Endothelial cell of umbilical vein (primary cell): Measurements from ENCODE around the gene CCL17. TPM values are rescaled to one million over a fixed set of nuclear protein-coding genes. Genes with fewer than 3 reads are reported as not detected.
"Not testable (repeated sequence)": the region's sequence is repeated elsewhere in the genome, so short reads cannot be mapped to it uniquely, and the experiment has no call there.

ENCODE experiments used
- BruUV-seq: library from RNA; stranded (reverse); fragments of 400-500 nt; replicated peaks from 2 replicates; lab custom pipeline; 2021; lab: Mats Ljungman, UMichigan
- CTCF ChIA-PET: fragments of 300-600, 350-600 bp; sonication (Branson Sonifier 250); formaldehyde crosslinking; loops from one replicate; lab custom pipeline; 2021; ENCODE audit warnings: antibody characterized with exemption, inconsistent platforms; lab: Charles Lee
- POLR2A ChIA-PET: fragments of 300-600, 350-600 bp; sonication (Branson Sonifier 250); formaldehyde crosslinking; loops from one replicate; lab custom pipeline; 2021; ENCODE audit warnings: antibody characterized with exemption, inconsistent platforms; lab: Charles Lee
- DNase-seq: peaks from one replicate; pipeline ENCODE4 v3.0.0-alpha.2; 2011; ENCODE audit warnings: low read depth, low spot score
- FAIRE-seq: peaks from 2 replicates; lab custom pipeline; 2011; peaks lifted over from hg19 to GRCh38; lab: Jason Lieb, UNC
- H2AFZ ChIP-seq: 2 replicates; pipeline ENCODE4 v1.6.0; 2012; ENCODE audit warnings: low read depth, low read length, control low read depth, inconsistent platforms
- H3K27ac ChIP-seq: 2 replicates; pipeline ENCODE4 v1.5.1; 2011; ENCODE audit warnings: low read depth, mild to moderate bottlenecking, control low read depth, low read length, moderate library complexity; ENCODE audit not compliant: insufficient read depth
- H3K27me3 ChIP-seq, 2 experiments: 2 replicates each; pipeline versions ENCODE4 v1.6.0 to v1.6.1; 2011; ENCODE audit warnings: low read length in 2 of 2, mixed read lengths in 1 of 2; ENCODE audit not compliant: control insufficient read depth in 2 of 2, insufficient read depth in 2 of 2
- H3K36me3 ChIP-seq, 2 experiments: 2 replicates in 1 of 2; 3 replicates in 1 of 2; pipeline ENCODE4 v1.5.1; 2011; ENCODE audit warnings: low read length in 2 of 2, mild to moderate bottlenecking in 1 of 2, moderate library complexity in 1 of 2; ENCODE audit not compliant: control insufficient read depth in 2 of 2, insufficient read depth in 2 of 2; ENCODE audit errors: extremely low read depth in 1 of 2
- H3K4me1 ChIP-seq: 3 replicates; pipeline ENCODE4 v1.5.1; 2011; ENCODE audit warnings: mild to moderate bottlenecking, low read length; ENCODE audit not compliant: control insufficient read depth, insufficient read depth; ENCODE audit errors: extremely low read depth
- H3K4me2 ChIP-seq: 2 replicates; pipeline ENCODE4 v1.6.1; 2011; ENCODE audit warnings: low read length, control low read depth, mixed read lengths; ENCODE audit not compliant: insufficient read depth
- H3K4me3 ChIP-seq, 3 experiments: fragments of 200-600 bp in 1 of 3; sonication (generic), shearing (Covaris generic) in 1 of 3; replicated peaks in 1 of 3; 2 replicates each; pipeline ENCODE4 v1.5.1; 2011 to 2016; ENCODE audit warnings: control low read depth in 3 of 3, low read length in 3 of 3, mild to moderate bottlenecking in 2 of 3, inconsistent platforms in 1 of 3, low read depth in 1 of 3, moderate library complexity in 1 of 3; ENCODE audit not compliant: insufficient read depth in 1 of 3
- H3K79me2 ChIP-seq: 2 replicates; pipeline ENCODE4 v1.6.0; 2012; ENCODE audit warnings: low read length, inconsistent platforms; ENCODE audit not compliant: control insufficient read depth, insufficient read depth
- H3K9ac ChIP-seq: replicated peaks from 2 replicates; pipeline ENCODE3; 2011; ENCODE audit warnings: low read length, control low read depth; ENCODE audit not compliant: insufficient read depth; ENCODE audit errors: extremely low read depth
- H3K9me1 ChIP-seq: replicated peaks from 3 replicates; pipeline ENCODE4 v1.6.0; 2011; ENCODE audit warnings: mild to moderate bottlenecking, low read length; ENCODE audit not compliant: control insufficient read depth, insufficient read depth; ENCODE audit errors: extremely low read depth
- H3K9me3 ChIP-seq: replicated peaks from 2 replicates; pipeline ENCODE4 v1.5.1; 2012; ENCODE audit warnings: low read length, inconsistent platforms; ENCODE audit not compliant: control insufficient read depth, insufficient read depth
- H4K20me1 ChIP-seq: replicated peaks from 2 replicates; pipeline ENCODE3; 2011; ENCODE audit warnings: mild to moderate bottlenecking, low read length; ENCODE audit not compliant: control insufficient read depth, insufficient read depth; ENCODE audit errors: extremely low read depth
- EZH2 ChIP-seq: IDR thresholded peaks from 2 replicates; pipeline ENCODE4 v1.6.1; 2012; ENCODE audit warnings: borderline replicate concordance, low read depth, mild to moderate bottlenecking, moderate library complexity, low read length, inconsistent platforms; ENCODE audit not compliant: severe bottlenecking
- FOS ChIP-seq: IDR thresholded peaks from 2 replicates; pipeline ENCODE4 v1.6.1; 2011; ENCODE audit warnings: mild to moderate bottlenecking, low read length, moderate library complexity, borderline replicate concordance; ENCODE audit not compliant: insufficient read depth
- GATA2 ChIP-seq: IDR thresholded peaks from 2 replicates; pipeline ENCODE4 v1.7.0; 2011; ENCODE audit warnings: low read depth, mild to moderate bottlenecking, moderate library complexity, mixed read lengths, low read length; ENCODE audit not compliant: insufficient read length, insufficient read depth
- JUN ChIP-seq: IDR thresholded peaks from 2 replicates; pipeline ENCODE4 v1.6.1; 2011; ENCODE audit warnings: borderline replicate concordance, low read depth; ENCODE audit not compliant: insufficient read length, insufficient read depth
- MYC ChIP-seq: IDR thresholded peaks from one replicate; pipeline ENCODE4 v1.6.1; 2011; ENCODE audit warnings: mild to moderate bottlenecking, low read depth, low read length
- POLR2A ChIP-seq: IDR thresholded peaks from 2 replicates; pipeline ENCODE4 v1.6.1; 2012; ENCODE audit warnings: low read depth, mild to moderate bottlenecking, control low read depth, low read length
- POLR2AphosphoS5 ChIP-seq: IDR thresholded peaks from 2 replicates; pipeline ENCODE4 v1.6.1; 2012; ENCODE audit warnings: low read depth, mild to moderate bottlenecking, control low read depth, low read length, moderate library complexity; ENCODE audit not compliant: insufficient read depth
- dilution Hi-C: fragments of 300-500 bp; cut with MboI; formaldehyde crosslinking; loops from one replicate; pipeline ENCODE4 v1.15.0; 2019; ENCODE audit warnings: low sequenced_read_pairs; ENCODE audit not compliant: extremely low pct_ligation_motif_present
- intact Hi-C: fragments of 100-400 bp; cut with micrococcal nuclease; formaldehyde crosslinking; loops from one replicate; pipeline ENCODE4 v1.10.0; 2022
- polyA plus RNA-seq, 4 experiments: library from polyadenylated mRNA; depleted of rRNA in 3 of 4; stranded (reverse) in 3 of 4; unstranded in 1 of 4; fragments of >200 nt; gene quantifications; 2 replicates each; pipeline versions ENCODE4 v1.2.1 to v1.2.3, GENCODE V29; 2011 to 2012; ENCODE audit warnings: missing spikeins in 1 of 4
- total RNA-seq: library from RNA; stranded (reverse); gene quantifications from 2 replicates; pipeline ENCODE4 v1.2.3, GENCODE V29; 2021
- TF ChIP-seq, protein P1 (sequence below), 2 donors: IDR thresholded peaks; 1 replicate in 1 of 2; 2 replicates in 1 of 2; pipeline ENCODE4 v1.5.1; 2011; ENCODE audit warnings: low read length in 2 of 2, mild to moderate bottlenecking in 2 of 2, moderate library complexity in 2 of 2, control low read depth in 1 of 2, inconsistent platforms in 1 of 2, low read depth in 1 of 2; ENCODE audit not compliant: insufficient read depth in 1 of 2; ENCODE audit errors: extremely low read depth in 1 of 2
- TF ChIP-seq, protein P2 (sequence below): IDR thresholded peaks from 2 replicates; pipeline ENCODE4 v1.6.1; 2011; ENCODE audit not compliant: insufficient read depth, insufficient read length

The CCL17 gene
- total and polyA plus RNA-seq, 2 donors (not counting 3 experiments of a cell fraction or from before 2014, with no cell fraction given): not detected

DNA sequence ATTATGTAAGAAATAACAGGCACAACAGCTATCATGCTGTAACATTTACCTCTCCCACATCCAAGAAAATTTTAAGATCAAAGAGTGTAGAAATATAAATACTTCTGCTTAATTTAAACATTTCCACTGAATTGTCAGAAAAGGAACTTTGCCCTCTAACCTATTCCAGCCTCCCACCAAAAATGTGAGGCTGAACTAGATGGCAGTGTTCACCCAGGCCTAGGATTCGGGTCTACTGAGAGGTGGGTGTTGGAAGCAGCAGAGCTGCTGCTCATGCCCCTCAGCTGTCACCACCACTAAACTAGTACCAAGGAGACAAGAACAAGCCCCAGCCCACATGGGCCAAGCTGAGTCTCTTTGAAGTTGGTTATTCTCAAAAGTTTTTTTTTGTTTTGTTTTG is 31.3 kb downstream of the CCL17 start:
- Histone ChIP-seq H3K4me1 (no peaks in the 10 kb centered on the region), H3K27me3 (no peaks in the 10 kb centered on the region), H3K4me3 (no peak overlapping the region), H2AFZ (no peak overlapping the region), H3K9me3 (no peaks in the 10 kb centered on the region), H3K9me1 (no peaks in the 10 kb centered on the region), H3K36me3 (peaks cover 22 to 31% of the 10 kb centered on the region in 2 experiments), H3K27ac (no peak overlapping the region), H4K20me1 (no peaks in the 10 kb centered on the region), H3K79me2 (peaks cover 3% of the 10 kb centered on the region), H3K9ac (no peak overlapping the region), H3K4me2 (no peak overlapping the region)
- TF ChIP-seq MYC: no peak
- TF ChIP-seq, protein P1, sequence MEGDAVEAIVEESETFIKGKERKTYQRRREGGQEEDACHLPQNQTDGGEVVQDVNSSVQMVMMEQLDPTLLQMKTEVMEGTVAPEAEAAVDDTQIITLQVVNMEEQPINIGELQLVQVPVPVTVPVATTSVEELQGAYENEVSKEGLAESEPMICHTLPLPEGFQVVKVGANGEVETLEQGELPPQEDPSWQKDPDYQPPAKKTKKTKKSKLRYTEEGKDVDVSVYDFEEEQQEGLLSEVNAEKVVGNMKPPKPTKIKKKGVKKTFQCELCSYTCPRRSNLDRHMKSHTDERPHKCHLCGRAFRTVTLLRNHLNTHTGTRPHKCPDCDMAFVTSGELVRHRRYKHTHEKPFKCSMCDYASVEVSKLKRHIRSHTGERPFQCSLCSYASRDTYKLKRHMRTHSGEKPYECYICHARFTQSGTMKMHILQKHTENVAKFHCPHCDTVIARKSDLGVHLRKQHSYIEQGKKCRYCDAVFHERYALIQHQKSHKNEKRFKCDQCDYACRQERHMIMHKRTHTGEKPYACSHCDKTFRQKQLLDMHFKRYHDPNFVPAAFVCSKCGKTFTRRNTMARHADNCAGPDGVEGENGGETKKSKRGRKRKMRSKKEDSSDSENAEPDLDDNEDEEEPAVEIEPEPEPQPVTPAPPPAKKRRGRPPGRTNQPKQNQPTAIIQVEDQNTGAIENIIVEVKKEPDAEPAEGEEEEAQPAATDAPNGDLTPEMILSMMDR (IDR thresholded peaks at IDR 0.05; ENCODE audit: extremely low read depth in 1 of 2, insufficient read depth in 1 of 2, low read depth in 1 of 2, low read length in 2 of 2): no peak
- TF ChIP-seq, protein P2, sequence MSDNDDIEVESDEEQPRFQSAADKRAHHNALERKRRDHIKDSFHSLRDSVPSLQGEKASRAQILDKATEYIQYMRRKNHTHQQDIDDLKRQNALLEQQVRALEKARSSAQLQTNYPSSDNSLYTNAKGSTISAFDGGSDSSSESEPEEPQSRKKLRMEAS: no peak
- no peak for TF ChIP-seq FOS
- no peak for TF ChIP-seq POLR2AphosphoS5
- TF ChIP-seq POLR2A: no peak
- TF ChIP-seq EZH2: no peak
- no peak for TF ChIP-seq JUN
- no peak for TF ChIP-seq GATA2
- intact Hi-C loops: no loop called here
- dilution Hi-C loops: no loop called here
- FAIRE-seq (no peak), DNase-seq (no peak)
- BruUV-seq: no TSS peak
- ChIA-PET POLR2A (no interaction called here), CTCF (interaction anchor here (1.0 to 1.5 kb wide), 2 partner anchors 26 to 84 kb away, joined by 3 to 4 read pairs; partner anchors contain the start of gene POLR2C)

DNA sequence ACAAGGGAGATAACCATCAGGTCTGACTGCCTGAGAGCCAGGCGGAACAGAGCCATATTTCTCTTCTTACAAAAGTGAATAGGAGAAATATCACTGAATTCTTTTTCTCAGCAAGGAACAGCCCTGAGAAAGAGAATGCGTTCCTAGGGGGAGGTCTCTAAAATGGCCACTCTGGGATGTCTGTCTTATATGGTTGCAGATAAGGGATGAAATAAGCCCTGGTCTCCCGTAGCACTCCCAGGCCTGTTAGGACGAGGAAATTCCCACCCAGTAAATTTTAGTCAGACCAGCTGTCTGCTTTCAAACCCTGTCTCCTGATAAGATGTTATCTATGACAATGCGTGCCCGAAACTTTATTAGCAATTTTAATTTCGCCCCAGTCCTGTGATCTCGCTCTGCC is 35.4 kb downstream of the CCL17 start:
- POLR2A ChIA-PET, BruUV-seq, H2AFZ ChIP-seq, dilution Hi-C loops, H4K20me1 ChIP-seq, H3K9me1 ChIP-seq, DNase-seq, CTCF ChIA-PET, H3K36me3 ChIP-seq, H3K4me3 ChIP-seq, H3K27me3 ChIP-seq, H3K9ac ChIP-seq, FAIRE-seq, H3K4me2 ChIP-seq, H3K27ac ChIP-seq, H3K9me3 ChIP-seq, H3K4me1 ChIP-seq, intact Hi-C loops: not testable (repeated sequence)
- peaks cover 40% of the 10 kb centered on the region for H3K79me2 ChIP-seq

DNA sequence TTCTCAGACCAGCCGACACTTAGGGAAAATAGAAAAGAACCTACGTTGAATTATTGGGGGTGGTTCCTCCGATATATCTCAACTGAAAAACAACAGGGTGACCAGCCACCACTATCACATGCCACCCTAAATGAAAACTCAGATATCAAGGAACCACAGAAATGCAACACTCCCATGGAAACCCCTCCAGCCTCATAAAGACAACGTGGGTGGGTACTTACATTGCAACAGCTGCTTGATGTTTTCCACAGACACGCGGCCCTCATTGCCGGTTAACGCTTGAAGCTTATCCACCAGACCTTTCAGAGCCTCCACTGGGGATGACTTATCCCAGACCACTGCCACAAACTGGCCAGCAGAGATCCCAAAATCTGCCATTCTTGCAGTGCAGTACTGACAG is 36.0 kb downstream of the CCL17 start:
- FAIRE-seq, POLR2A ChIA-PET, H3K4me1 ChIP-seq, H3K36me3 ChIP-seq, H3K27me3 ChIP-seq, dilution Hi-C loops, H3K27ac ChIP-seq, BruUV-seq, H4K20me1 ChIP-seq, H3K4me3 ChIP-seq, H3K9me3 ChIP-seq, DNase-seq, H3K9me1 ChIP-seq, H2AFZ ChIP-seq, CTCF ChIA-PET, H3K9ac ChIP-seq, intact Hi-C loops, H3K4me2 ChIP-seq: not testable (repeated sequence)
- peaks cover 46% of the 10 kb centered on the region for H3K79me2 ChIP-seq
